SKM-1 treated with dmso at 0.1 percent for 144 hours (cell line): Measurements from ENCODE around the gene ACOT4.
"Not testable (repeated sequence)": the region's sequence is repeated elsewhere in the genome, so short reads cannot be mapped to it uniquely, and the experiment has no call there.

Source experiments
- DNase-seq: peaks from one replicate; lab custom pipeline; 2025; ENCODE audit not compliant: unreplicated experiment; lab: John Stamatoyannopoulos, UW

Gene ACOT4

GRCh38 chr14:73577214-73577613, 14.5 kb upstream of the ACOT4 start:
- not testable (repeated sequence) for DNase-seq

- not testable (repeated sequence) for DNase-seq
These were observed 9.3 kb upstream of the ACOT4 start for GRCh38 chr14:73582102-73582979.

DNA sequence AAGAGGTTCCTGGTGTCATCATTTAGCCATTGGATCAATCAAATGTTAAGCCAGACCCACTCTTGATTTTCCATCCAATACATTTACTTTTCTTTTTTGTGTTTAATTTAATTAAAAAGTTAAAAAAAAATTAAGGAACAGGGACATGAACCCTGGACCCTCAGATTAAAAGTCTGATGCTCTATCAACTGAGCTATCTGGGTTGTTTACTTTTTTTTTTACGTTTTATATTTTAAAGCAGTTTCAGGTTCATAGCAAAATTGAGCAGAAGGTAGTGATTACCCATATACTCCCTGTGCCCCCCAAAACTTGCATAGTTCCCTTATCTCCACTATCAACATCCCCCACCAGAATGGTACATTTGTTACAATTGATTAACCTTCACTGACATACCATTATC, 3.0 kb upstream of the ACOT4 start:
- no peak for DNase-seq

DNA sequence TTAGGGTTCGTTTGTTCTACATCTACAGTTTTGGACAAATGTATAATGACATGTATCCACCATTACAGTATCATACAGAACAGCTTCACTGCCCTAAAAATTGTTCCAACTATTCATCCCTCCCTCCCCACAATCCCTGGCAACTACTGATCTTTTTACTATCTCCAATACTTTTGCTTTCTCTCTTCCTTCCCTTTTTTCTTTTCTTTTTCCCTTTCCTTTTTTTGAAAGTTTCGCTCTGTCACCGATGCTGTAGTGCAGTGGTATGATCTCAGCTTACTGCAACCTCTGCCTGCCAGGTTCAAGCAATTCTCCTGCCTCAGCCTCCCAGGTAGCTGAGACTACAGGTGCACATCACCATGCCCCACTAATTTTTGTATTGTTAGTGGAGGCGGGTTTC, 2.6 kb upstream of the ACOT4 start:
- DNase-seq = no peak

DNA sequence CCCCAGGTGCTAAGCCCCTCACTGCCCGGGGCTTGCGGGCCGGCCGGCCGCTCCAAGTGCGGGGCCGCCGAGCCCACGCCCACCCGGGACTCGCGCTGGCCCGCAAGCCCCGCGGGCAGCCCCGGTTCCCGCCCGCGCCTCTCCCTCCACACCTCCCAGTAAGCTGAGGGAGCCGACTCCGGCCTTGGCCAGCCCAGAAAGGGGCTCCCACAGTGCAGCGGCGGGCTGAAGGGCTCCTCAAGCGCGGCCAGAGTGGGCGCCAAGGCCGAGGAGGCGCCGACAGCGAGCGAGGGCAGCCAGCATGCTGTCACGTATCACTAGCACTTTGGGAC, 1.0 kb upstream of the ACOT4 start:
- not testable (repeated sequence) for DNase-seq

- no peak for DNase-seq
These were observed 2.8 kb downstream of the ACOT4 start for GRCh38 chr14:73594491-73594890.

- no peak for DNase-seq
These were observed 7.8 kb downstream of the ACOT4 start for GRCh38 chr14:73599499-73599898.

DNA sequence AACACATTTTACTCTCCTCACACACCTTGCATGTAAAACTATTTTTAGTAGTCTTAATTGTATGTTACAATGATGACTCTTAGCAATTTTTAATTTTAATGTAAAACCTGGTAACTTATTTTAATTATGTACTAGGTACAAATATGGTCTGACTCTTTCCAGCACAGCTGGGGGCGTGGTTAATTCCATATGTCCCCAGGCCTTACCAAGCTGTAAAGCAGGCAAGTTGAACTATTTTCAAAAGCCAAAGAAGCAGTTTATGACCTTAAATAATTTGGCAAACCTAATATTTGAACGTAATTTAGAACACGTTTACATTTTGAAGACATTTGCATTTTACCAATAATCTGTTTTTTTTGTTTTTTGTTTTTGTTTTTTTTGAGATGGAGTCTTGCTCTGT, 11.3 kb downstream of the ACOT4 start:
- DNase-seq = no peak

- no peak for DNase-seq
These were observed 14.6 kb downstream of the ACOT4 start for GRCh38 chr14:73606271-73606670.

GRCh38 chr14:73607241-73607640, 15.6 kb downstream of the ACOT4 start:
- no peak for DNase-seq

GRCh38 chr14:73610687-73611086, 19.0 kb downstream of the ACOT4 start:
- DNase-seq = no peak

- peak; percentile 21 for DNase-seq
These were observed 20.8 kb downstream of the ACOT4 start, which contains the start of gene ACOT6 for GRCh38 chr14:73612339-73613045. Gene ACOT6 (plus strand): TSS chr14:73612517. CDS start chr14:73612572, 55 bp downstream.

DNA sequence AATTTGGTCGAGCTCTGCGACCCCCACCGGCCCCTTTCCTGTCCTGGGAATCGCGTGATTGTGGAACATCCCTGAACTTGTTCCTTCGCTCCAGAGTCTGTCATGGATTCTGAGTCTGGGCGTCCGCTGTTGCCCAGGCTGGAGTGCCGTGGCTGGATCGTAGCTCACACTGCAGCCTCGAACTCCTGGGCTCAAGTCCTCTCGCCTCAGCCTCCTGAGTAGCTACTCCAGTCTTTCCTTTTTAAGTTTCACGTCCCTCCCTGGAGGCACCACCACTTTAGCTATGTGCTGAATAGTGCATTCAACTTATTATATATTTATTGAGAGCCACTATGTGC, 21.3 kb downstream of the ACOT4 start:
- no peak for DNase-seq

DNA sequence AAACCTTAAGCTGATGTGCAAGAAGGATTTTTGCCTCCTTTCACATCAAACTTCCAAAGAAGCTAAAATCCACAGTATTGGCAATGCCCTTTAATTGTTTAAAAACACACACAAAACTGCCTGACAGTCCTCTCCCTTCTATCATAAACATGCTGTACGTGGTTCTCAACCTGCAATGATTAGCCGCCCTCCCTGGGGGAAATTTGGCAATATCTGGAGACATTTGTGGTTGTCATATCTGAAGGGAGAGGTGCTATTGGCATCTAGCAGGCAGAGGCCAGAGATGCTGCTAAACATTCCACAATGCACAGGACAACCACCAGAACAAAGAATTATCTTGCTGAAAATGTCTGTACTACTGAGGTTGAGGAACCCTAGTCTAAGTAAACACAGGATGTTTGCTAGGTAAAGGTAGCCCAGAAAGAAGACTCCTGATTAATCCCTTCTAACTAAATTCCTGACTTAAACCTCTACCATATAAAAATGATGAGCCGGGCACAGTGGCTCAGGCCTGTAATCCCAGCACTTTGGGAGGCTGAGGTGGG, 21.8 kb downstream of the ACOT4 start:
- no peak for DNase-seq

DNA sequence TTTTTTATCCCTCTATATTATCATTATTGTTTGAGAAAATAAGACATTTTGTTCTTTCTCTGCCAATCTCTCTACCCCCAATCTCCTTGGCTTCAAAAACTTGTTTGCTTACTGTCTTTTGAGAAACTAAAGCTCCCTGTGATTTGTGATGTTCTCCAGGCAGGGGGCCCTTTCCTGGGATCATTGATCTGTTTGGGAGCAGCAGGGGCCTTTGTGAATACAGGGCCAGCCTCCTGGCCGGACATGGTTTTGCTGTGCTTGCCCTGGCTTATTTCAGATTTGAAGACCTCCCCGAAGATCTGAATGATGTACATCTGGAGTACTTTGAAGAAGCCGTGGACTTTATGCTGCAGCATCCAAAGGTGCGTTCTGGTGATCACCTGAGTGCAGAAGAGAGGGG, 25.2 kb downstream of the ACOT4 start:
- no peak for DNase-seq

DNA sequence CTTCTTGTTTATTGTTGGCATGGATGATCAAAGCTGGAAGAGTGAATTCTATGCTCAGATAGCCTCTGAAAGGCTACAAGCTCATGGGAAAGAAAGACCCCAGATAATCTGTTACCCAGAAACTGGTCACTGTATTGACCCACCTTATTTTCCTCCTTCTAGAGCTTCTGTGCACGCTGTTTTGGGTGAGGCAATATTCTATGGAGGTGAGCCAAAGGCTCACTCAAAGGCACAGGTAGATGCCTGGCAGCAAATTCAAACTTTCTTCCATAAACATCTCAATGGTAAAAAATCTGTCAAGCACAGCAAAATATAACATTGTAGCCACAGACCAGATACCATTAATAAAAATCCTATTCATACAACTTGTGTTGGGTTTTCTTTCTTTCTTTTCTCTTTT, 27.9 kb downstream of the ACOT4 start:
- no peak for DNase-seq

DNA sequence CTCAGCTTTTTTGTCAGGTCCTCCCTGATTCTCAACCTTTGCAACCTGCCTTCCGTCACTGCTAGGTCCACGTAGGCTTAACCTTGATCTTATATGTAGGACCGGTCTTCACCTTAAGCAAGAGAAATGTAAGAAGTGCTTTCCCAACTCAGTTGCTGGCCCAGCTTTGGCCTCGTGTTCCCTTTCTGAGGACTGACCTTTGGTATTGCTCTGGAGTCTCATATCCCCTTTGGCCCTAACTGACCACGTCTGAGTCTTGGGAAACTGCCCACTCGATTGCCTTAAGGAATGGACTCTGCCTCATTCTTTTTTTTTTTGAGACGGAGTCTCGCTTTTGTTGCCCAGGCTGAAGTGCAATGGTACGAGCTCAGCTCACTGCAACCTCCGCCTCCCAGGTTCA, 28.6 kb downstream of the ACOT4 start:
- no peak for DNase-seq

- DNase-seq = no peak
These were observed 31.9 kb downstream of the ACOT4 start for GRCh38 chr14:73623504-73624054.

DNA sequence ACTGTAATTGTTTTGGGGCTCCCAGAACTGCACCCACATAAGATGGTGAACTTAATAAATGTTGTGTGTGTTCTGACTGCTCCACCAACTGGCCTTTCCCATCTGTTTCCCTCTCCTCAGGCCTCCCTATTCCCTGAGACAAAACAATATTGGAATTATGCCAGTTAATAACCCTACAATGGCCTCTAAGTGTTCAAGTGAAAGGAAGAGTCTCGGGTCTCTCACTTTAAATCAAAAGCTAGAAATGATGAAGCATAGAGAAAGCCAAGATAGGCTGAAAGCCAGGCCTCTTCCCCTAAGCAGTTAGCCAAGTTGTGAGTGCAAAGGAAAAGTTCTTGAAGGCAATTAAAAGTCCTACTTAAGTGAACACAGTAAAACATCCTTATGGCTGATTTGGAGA, 34.0 kb downstream of the ACOT4 start:
- no peak for DNase-seq

DNA sequence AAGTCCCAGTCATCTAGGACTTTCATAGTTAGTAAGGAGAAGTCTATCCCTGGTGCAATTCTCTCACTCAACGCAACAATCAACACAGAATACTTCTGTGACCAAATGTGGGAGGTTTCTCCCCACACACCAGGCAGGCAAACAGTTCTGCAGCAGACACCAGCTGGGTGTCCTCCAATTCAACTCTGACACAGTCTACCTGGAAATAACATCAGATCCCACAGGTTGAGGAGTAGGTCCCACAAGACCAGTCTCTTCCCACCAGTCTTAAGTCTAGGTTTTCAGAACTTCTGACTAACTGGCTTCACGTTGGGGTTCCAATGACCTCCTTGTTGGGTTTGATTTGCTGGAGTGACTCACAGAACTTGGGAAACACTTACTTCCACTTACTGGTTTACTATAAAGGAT, 35.5 kb downstream of the ACOT4 start:
- DNase-seq = no peak

DNA sequence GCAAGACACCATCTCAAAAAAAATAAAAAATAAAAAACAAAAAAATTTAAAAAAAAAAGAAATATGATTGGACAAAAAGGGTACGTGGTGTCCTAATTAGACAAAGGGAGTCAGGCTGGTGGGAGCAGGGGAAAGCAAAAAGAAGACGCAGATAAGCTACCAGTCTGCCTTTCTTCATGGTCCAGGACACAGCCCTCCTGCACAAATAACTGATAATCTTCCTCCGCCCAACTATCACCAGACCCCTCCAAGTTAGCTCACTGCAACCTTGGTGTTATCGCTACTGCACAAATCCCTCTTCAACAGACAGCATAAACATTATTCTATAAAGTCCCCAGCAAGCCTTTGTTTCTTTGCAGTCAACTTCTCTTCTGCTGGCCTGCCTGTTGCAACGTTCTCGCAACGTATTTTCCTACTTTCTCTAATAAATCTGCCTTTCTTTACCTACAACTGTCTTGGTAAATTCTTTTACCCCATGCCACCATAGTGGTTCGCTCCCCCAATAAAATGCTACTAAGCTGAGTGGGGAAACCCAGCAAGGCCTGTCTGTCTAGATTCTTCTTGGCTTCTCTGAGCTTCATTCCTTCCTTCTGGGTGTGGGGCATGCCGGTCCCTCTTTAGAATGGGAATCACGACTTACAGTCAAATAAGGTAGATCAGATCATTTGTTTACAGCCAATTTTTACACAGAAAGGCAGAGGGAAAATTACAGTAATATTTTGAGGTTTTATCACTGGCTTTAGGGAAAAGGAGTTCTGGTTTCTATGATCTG, 38.5 kb downstream of the ACOT4 start:
- no peak for DNase-seq
